ENCODE results near the gene RILPL1. TPM values are rescaled to one million over a fixed set of nuclear protein-coding genes. Genes with fewer than 3 reads are reported as not detected.
"Not testable (repeated sequence)": the region's sequence is repeated elsewhere in the genome, so short reads cannot be mapped to it uniquely, and the experiment has no call there.

RILPL1 gene
- total RNA-seq, 3 donors from 2014 or later, result 14.4 to 15.1 (median 14.7) TPM

- H3K4me3 ChIP-seq, result no peak overlapping the region
- DNase-seq (ENCODE audit: low spot score in 2 of 2), result no peak
- TF ChIP-seq POLR2AphosphoS5 (IDR thresholded peaks at IDR 0.05), result no peak
- no peak for TF ChIP-seq CTCF (IDR thresholded peaks at IDR 0.05)
- no peak for TF ChIP-seq POLR2A (IDR thresholded peaks at IDR 0.05)
- H3K27ac ChIP-seq, result no peak overlapping the region
- no peaks in the 10 kb centered on the region for H3K4me1 ChIP-seq
- no peaks in the 10 kb centered on the region for H3K9me3 ChIP-seq
- intact Hi-C loops (cut with DNase I; ENCODE audit: low total_unique reads), result no loop called here
- H3K27me3 ChIP-seq, result no peaks in the 10 kb centered on the region
- no peaks in the 10 kb centered on the region for H3K36me3 ChIP-seq
Observed at GRCh38 chr12:123550700-123551099, 17.2 kb upstream of the RILPL1 start.

- H3K4me3 ChIP-seq, result no peak overlapping the region
- H3K27me3 ChIP-seq, result no peaks in the 10 kb centered on the region
- no peak overlapping the region for H3K27ac ChIP-seq
- intact Hi-C loops (cut with DNase I; ENCODE audit: low total_unique reads), result no loop called here
- TF ChIP-seq CTCF (IDR thresholded peaks at IDR 0.05) (no peak), POLR2AphosphoS5 (IDR thresholded peaks at IDR 0.05) (no peak), POLR2A (IDR thresholded peaks at IDR 0.05) (no peak)
- H3K36me3 ChIP-seq, result no peaks in the 10 kb centered on the region
- H3K4me1 ChIP-seq, result no peaks in the 10 kb centered on the region
- DNase-seq (ENCODE audit: low spot score in 2 of 2), result no peak
- H3K9me3 ChIP-seq, result no peaks in the 10 kb centered on the region
Observed at GRCh38 chr12:123548107-123548506, 14.6 kb upstream of the RILPL1 start.

GRCh38 chr12:123546281-123546680, 12.8 kb upstream of the RILPL1 start:
- H3K36me3 ChIP-seq, result no peaks in the 10 kb centered on the region
- no peak overlapping the region for H3K4me3 ChIP-seq
- H3K27ac ChIP-seq, result no peak overlapping the region
- no peaks in the 10 kb centered on the region for H3K27me3 ChIP-seq
- DNase-seq (ENCODE audit: low spot score in 2 of 2), result no peak
- H3K9me3 ChIP-seq, result no peaks in the 10 kb centered on the region
- TF ChIP-seq CTCF (IDR thresholded peaks at IDR 0.05) (no peak), POLR2A (IDR thresholded peaks at IDR 0.05) (no peak), POLR2AphosphoS5 (IDR thresholded peaks at IDR 0.05) (no peak)
- no peaks in the 10 kb centered on the region for H3K4me1 ChIP-seq
- intact Hi-C loops (cut with DNase I; ENCODE audit: low total_unique reads), result no loop called here

GRCh38 chr12:123543541-123543940, 10.0 kb upstream of the RILPL1 start:
- intact Hi-C loops (cut with DNase I; ENCODE audit: low total_unique reads), result no loop called here
- no peak for DNase-seq (ENCODE audit: low spot score in 2 of 2)
- TF ChIP-seq CTCF (IDR thresholded peaks at IDR 0.05) (no peak), POLR2AphosphoS5 (IDR thresholded peaks at IDR 0.05) (no peak), POLR2A (IDR thresholded peaks at IDR 0.05) (no peak)

GRCh38 chr12:123540899-123541662, 7.6 kb upstream of the RILPL1 start:
- TF ChIP-seq POLR2A (IDR thresholded peaks at IDR 0.05) (no peak), CTCF (IDR thresholded peaks at IDR 0.05) (no peak)
- H3K4me1 ChIP-seq, result no peaks in the 10 kb centered on the region
- H3K27me3 ChIP-seq, result no peaks in the 10 kb centered on the region
- H3K27ac ChIP-seq, result no peak overlapping the region
- no peaks in the 10 kb centered on the region for H3K36me3 ChIP-seq
- H3K9me3 ChIP-seq, result no peaks in the 10 kb centered on the region
- intact Hi-C loops (cut with DNase I; ENCODE audit: low total_unique reads), result no loop called here
- no peak for DNase-seq (ENCODE audit: low spot score in 2 of 2)
- H3K4me3 ChIP-seq, result no peak overlapping the region

More at GRCh38 chr12:123543541-123543940, 10.0 kb upstream of the RILPL1 start:
- no peaks in the 10 kb centered on the region for H3K9me3 ChIP-seq
- no peaks in the 10 kb centered on the region for H3K27me3 ChIP-seq
- no peaks in the 10 kb centered on the region for H3K36me3 ChIP-seq
- no peaks in the 10 kb centered on the region for H3K4me1 ChIP-seq
- no peak overlapping the region for H3K27ac ChIP-seq
- H3K4me3 ChIP-seq, result no peak overlapping the region

GRCh38 chr12:123535952-123536351, 2.4 kb upstream of the RILPL1 start:
- DNase-seq (ENCODE audit: low spot score in 2 of 2); H3K27me3 ChIP-seq; H3K4me3 ChIP-seq; H3K27ac ChIP-seq; intact Hi-C loops (cut with DNase I; ENCODE audit: low total_unique reads); H3K9me3 ChIP-seq; H3K36me3 ChIP-seq: not testable (repeated sequence)
- H3K4me1 ChIP-seq, result peaks cover 0 to 18% of the 10 kb centered on the region in 2 donors
